Transverse colon (tissue), 4 donors: ENCODE measurements around the gene RRP12. TPM values are rescaled to one million over a fixed set of nuclear protein-coding genes. Genes with fewer than 3 reads are reported as not detected.
A peak's percentile ranks its signal among the peaks of the same experiment; 100 is the strongest.

ENCODE experiments used
- DNase-seq: peaks from one replicate; pipeline ENCODE4 v3.0.0-alpha.2; 2019
- H3K27ac ChIP-seq, 4 donors: fragments of 200-600 bp; sonication (generic); 2 replicates each; pipeline ENCODE4 v1.5.1; 2016 to 2018; ENCODE audit warnings: inconsistent platforms in 4 of 4
- H3K27me3 ChIP-seq: fragments of 200-600 bp; sonication (generic); 2 replicates; pipeline ENCODE4 v1.5.1; 2017; ENCODE audit warnings: inconsistent platforms
- H3K36me3 ChIP-seq, 4 donors: fragments of 200-600 bp; sonication (generic); 2 replicates each; pipeline ENCODE4 v1.5.1; 2017 to 2019; ENCODE audit warnings: inconsistent platforms in 4 of 4
- H3K4me1 ChIP-seq, 4 donors: fragments of 200-600 bp; sonication (generic); 2 replicates each; pipeline ENCODE4 v1.5.1; 2017 to 2020; ENCODE audit warnings: inconsistent platforms in 4 of 4
- H3K4me3 ChIP-seq, 4 donors: fragments of 200-600 bp; sonication (generic); 1 replicate in 1 of 4; 2 replicates in 3 of 4; pipeline versions ENCODE4 v1.5.1 to v1.6.1; 2017 to 2019; ENCODE audit warnings: inconsistent platforms in 4 of 4
- H3K9me3 ChIP-seq, 2 donors: fragments of 200-600 bp; sonication (generic); 2 replicates each; pipeline ENCODE4 v1.5.1; 2017 to 2019; ENCODE audit warnings: inconsistent platforms in 2 of 2
- EP300 ChIP-seq: sonication (generic); formaldehyde crosslinking; IDR thresholded peaks from one replicate; pipeline ENCODE4 v1.6.1; 2017; ENCODE audit warnings: antibody characterized with exemption, low read depth
- POLR2A ChIP-seq: fragments of 450-650 bp; IDR thresholded peaks from one replicate; pipeline ENCODE4 v1.6.1; 2016; ENCODE audit warnings: antibody characterized with exemption, mild to moderate bottlenecking, moderate library complexity
- POLR2AphosphoS5 ChIP-seq, 3 donors: sonication (generic); formaldehyde crosslinking; IDR thresholded peaks; one replicate each; pipeline ENCODE4 v1.6.1; 2016; ENCODE audit warnings: antibody characterized with exemption in 3 of 3
- WGBS, 2 donors: methylation state at CpG; one replicate each; pipeline ENCODE4 v1.1.5; 2018; ENCODE audit warnings: low coverage in 1 of 2; 5-methylcytosine and 5-hydroxymethylcytosine counted together
- in situ Hi-C, 4 donors: fragments of 200-750 bp; cut with MboI; loops; one replicate each; pipeline versions ENCODE4 v1.15.0 to v1.15.1; 2017; ENCODE audit warnings: low sequenced_read_pairs in 3 of 4, low pct_ligation_motif_present in 1 of 4, low pct_unique_long_range_greater_than_20kb in 1 of 4
- intact Hi-C: fragments of 100-400 bp; cut with DNase I; formaldehyde crosslinking; loops from one replicate; pipeline ENCODE4 v1.15.1; 2023; ENCODE audit warnings: low total_unique reads
- total RNA-seq, 4 donors: library from RNA; depleted of rRNA; stranded (reverse); fragments of >200 nt; gene quantifications; one replicate each; pipeline ENCODE4 v1.1.0, GENCODE V29; 2016
- TF ChIP-seq, protein P1 (sequence below), 5 experiments: fragments of 200-600 bp in 3 of 5; fragments of 450-650 bp in 2 of 5; sonication (generic) in 3 of 5; IDR thresholded peaks; 1 replicate in 2 of 5; 2 replicates in 3 of 5; pipeline ENCODE4 v1.5.1; 2016 to 2017; ENCODE audit warnings: antibody characterized with exemption in 5 of 5, inconsistent platforms in 3 of 5, mild to moderate bottlenecking in 2 of 5, moderate library complexity in 1 of 5

Gene RRP12
- total RNA-seq, 4 donors from 2014 or later, result 5.7 to 14.0 (median 11.5) TPM

DNA sequence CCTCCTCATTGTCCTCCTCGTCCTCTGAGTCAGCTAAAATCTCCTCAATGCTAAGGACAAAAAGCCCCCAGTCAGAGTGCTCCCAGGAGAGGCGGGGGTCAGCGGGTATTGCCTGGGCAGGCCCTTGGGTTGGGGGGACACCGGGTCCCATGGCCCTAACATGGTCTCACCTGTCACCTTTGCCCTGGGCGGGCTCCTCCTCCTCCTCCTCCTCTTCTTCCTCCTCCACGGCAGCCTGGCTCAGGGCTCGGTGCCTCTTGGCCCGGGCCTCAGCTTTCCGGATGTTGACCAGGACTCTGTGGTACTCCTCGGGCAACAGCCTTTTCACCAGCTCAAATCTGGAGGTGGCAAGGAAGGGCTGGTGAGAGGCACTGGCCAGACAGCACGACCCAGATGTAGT is 34.6 kb downstream of the RRP12 start:
- intact Hi-C loops (no loop called here), in situ Hi-C loops (loop anchor here in 1 of 4 donors (25.0 kb wide), 1 partner anchor 304 kb away; no protein-coding TSS in a partner anchor)
- no peak for TF ChIP-seq POLR2AphosphoS5 (IDR thresholded peaks at IDR 0.05)
- TF ChIP-seq, protein P1, sequence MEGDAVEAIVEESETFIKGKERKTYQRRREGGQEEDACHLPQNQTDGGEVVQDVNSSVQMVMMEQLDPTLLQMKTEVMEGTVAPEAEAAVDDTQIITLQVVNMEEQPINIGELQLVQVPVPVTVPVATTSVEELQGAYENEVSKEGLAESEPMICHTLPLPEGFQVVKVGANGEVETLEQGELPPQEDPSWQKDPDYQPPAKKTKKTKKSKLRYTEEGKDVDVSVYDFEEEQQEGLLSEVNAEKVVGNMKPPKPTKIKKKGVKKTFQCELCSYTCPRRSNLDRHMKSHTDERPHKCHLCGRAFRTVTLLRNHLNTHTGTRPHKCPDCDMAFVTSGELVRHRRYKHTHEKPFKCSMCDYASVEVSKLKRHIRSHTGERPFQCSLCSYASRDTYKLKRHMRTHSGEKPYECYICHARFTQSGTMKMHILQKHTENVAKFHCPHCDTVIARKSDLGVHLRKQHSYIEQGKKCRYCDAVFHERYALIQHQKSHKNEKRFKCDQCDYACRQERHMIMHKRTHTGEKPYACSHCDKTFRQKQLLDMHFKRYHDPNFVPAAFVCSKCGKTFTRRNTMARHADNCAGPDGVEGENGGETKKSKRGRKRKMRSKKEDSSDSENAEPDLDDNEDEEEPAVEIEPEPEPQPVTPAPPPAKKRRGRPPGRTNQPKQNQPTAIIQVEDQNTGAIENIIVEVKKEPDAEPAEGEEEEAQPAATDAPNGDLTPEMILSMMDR (IDR thresholded peaks at IDR 0.05), result no peak
- TF ChIP-seq POLR2A, result no peak
- TF ChIP-seq EP300, result no peak
- 89% methylated on average over 10 of the region's 11 CpGs; no CpG with 5 or more reads in 1 of the 2 donors for WGBS, 2 donors
- no peaks in the 10 kb centered on the region for H3K36me3 ChIP-seq
- H3K9me3 ChIP-seq, result no peaks in the 10 kb centered on the region
- peak overlapping the region in 3 of 4 donors; percentile 29 to 43 (median 33) for H3K27ac ChIP-seq
- no peaks in the 10 kb centered on the region for H3K4me1 ChIP-seq
- H3K4me3 ChIP-seq, result no peak overlapping the region
- H3K27me3 ChIP-seq, result no peaks in the 10 kb centered on the region
- no peak for DNase-seq

DNA sequence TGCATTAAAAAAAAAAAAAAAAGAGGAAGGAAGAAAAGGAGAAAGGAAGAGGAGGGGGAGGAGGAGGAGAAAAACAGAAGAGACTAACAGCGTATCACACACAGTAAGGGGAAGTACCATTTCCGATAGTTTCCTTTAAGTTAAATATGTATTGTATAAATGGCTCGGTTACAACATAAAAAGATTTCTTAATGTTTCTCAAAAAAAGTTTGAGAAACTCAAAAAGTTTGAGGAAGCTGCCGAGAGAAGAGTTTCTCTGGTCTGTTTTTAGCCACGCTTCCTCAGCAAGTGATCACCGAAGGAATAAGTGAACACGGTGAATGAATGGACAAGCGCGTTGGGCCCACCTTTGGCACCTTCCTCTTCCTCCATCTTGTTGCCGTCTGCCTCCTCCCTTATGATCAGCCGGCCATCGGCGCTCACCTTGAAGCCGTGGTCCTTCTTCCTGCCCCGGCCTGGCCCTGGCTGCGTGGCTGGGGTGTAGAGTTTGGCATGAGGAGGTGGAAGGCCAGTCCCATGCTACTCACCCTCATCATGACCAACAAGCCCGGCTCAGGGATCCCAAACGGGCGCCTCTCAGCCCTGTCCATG is 35.3 kb downstream of the RRP12 start:
- intact Hi-C loops, result no loop called here
- peak overlapping the region in 3 of 4 donors; percentile 29 to 43 (median 33) for H3K27ac ChIP-seq
- H3K9me3 ChIP-seq, result no peaks in the 10 kb centered on the region
- no peaks in the 10 kb centered on the region for H3K36me3 ChIP-seq
- DNase-seq, result no peak
- 52 to 85% methylated on average over 13 to 19 of the region's 19 CpGs for WGBS, 2 donors
- no peak overlapping the region for H3K4me3 ChIP-seq
- H3K27me3 ChIP-seq, result no peaks in the 10 kb centered on the region
- in situ Hi-C loops, result loop anchor here in 1 of 4 donors (25.0 kb wide), 1 partner anchor 304 kb away; no protein-coding TSS in a partner anchor
- H3K4me1 ChIP-seq, result no peaks in the 10 kb centered on the region
- TF ChIP-seq POLR2A (no peak), EP300 (no peak), POLR2AphosphoS5 (IDR thresholded peaks at IDR 0.05) (no peak)
- TF ChIP-seq, protein P1 (IDR thresholded peaks at IDR 0.05), result no peak

DNA sequence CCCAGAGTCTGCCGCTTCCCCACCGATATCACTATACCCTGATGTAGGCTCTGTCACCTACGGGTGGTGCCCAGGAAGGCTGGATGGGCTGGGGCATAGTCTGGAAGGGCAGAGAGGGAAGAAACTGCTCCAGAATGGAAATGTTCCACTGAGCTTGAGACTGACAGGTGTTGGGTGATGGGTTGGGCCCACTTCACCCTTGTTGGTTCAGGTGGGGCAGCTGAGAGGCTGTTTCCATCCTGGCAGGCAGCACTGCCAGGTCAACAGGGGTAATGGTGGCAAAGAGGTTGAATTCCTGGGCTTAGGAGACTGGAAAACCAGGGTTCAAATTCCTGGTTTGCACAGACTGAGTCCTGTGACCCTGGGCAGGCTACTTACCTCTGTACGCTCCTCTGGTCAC is 38.1 kb downstream of the RRP12 start:
- in situ Hi-C loops, result loop anchor here in 1 of 4 donors (25.0 kb wide), 1 partner anchor 301 kb away; no protein-coding TSS in a partner anchor
- no peak for DNase-seq
- Histone ChIP-seq H3K4me1 (no peaks in the 10 kb centered on the region), H3K27me3 (no peaks in the 10 kb centered on the region), H3K4me3 (no peak overlapping the region), H3K36me3 (no peaks in the 10 kb centered on the region), H3K9me3 (no peaks in the 10 kb centered on the region), H3K27ac (no peak overlapping the region)
- TF ChIP-seq POLR2AphosphoS5 (IDR thresholded peaks at IDR 0.05) (no peak), POLR2A (no peak)
- intact Hi-C loops, result no loop called here
- 96% methylated on average over 4 of the region's 4 CpGs; no CpG with 5 or more reads in 1 of the 2 donors for WGBS, 2 donors

DNA sequence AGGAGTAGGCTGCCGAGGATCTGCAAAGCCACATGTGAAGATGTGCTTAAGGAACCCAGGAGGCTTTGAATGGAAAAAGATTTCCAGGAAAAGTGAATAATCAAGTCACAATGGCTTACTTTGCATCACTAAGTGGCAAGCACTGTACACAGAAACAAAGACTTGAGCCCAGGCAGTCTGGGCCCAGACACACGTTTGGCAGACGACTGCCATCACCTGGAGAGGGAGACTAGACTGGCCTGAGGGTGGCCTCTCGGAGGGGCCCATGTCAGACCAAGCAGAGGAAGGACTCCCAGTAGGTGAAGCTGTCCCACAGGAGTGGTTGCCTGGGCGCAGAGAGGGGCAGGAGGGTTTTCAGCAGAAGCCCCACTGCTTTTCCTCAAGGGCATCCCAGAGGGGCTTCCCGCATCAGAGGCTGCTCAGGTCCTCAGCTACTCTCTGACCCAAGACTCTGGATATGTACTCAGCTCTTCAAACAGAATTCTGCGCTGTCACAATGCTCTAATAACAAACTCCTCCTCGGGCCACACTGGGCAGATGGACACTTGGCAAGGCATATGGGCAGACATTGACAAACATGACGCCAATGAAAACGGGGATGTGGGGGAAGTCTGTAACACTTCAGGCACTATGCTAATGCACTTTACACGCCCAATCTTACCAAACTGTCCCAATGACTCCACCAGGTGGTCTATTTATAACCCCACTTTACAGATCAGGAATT is 38.7 kb downstream of the RRP12 start:
- no peak for DNase-seq
- H3K36me3 ChIP-seq, result no peaks in the 10 kb centered on the region
- H3K27me3 ChIP-seq, result no peaks in the 10 kb centered on the region
- TF ChIP-seq EP300, result no peak
- no peak for TF ChIP-seq POLR2AphosphoS5 (IDR thresholded peaks at IDR 0.05)
- TF ChIP-seq, protein P1 (IDR thresholded peaks at IDR 0.05), result no peak
- TF ChIP-seq POLR2A, result no peak
- H3K4me3 ChIP-seq, result no peak overlapping the region
- no peaks in the 10 kb centered on the region for H3K9me3 ChIP-seq
- H3K4me1 ChIP-seq, result no peaks in the 10 kb centered on the region
- in situ Hi-C loops, result loop anchor here in 1 of 4 donors (25.0 kb wide), 1 partner anchor 300 kb away; no protein-coding TSS in a partner anchor
- WGBS, 2 donors, result 79% methylated on average over 11 of the region's 11 CpGs; no CpG with 5 or more reads in 1 of the 2 donors
- H3K27ac ChIP-seq, result no peak overlapping the region
- intact Hi-C loops, result no loop called here
